ENCODE measurements around the gene HIGD1B.

- TF ChIP-seq CTCF (IDR thresholded peaks at IDR 0.05): no peak
- TF ChIP-seq POLR2A (IDR thresholded peaks at IDR 0.05): no peak
Measured at GRCh38 chr17:44887971-44888954, 40.6 kb downstream of the HIGD1B start.

Data from testis (tissue), 2 donors.